ENCODE data around the gene RER1.

The RER1 gene

GRCh38 chr1:2353551-2354438 lies 37.8 kb upstream of the RER1 start:
- Histone ChIP-seq H3K36me3 (ENCODE audit: control insufficient read depth in 1 of 2, insufficient read depth in 2 of 2, low read length in 2 of 2) (no peaks in the 10 kb centered on the region), H4K12ac (ENCODE audit: low read depth, low read length) (no peak overlapping the region), H3K9ac (ENCODE audit: low read length) (no peak overlapping the region), H3K14ac (ENCODE audit: low read length) (no peak overlapping the region), H3K18ac (ENCODE audit: low read length) (no peak overlapping the region), H2BK5ac (ENCODE audit: low read depth, low read length, poor library complexity) (no peak overlapping the region), H3K27ac (ENCODE audit: low read depth, low read length) (no peak overlapping the region), H2BK120ac (ENCODE audit: insufficient read depth, low read length, poor library complexity) (no peak overlapping the region), H3K4me3 (ENCODE audit: low read depth, low read length) (no peak overlapping the region), H3K23ac (ENCODE audit: low read length) (no peak overlapping the region), H3K9me3 (ENCODE audit: insufficient read depth, low read depth, low read length) (no peaks in the 10 kb centered on the region), H3K4ac (ENCODE audit: low read depth, low read length) (no peak overlapping the region), H2AFZ (ENCODE audit: insufficient read depth, low read length, poor library complexity) (no peak overlapping the region), H4K91ac (ENCODE audit: low read depth, low read length) (no peak overlapping the region), H2BK12ac (ENCODE audit: low read length) (no peak overlapping the region), H3K27me3 (ENCODE audit: insufficient read depth, low read length) (no peaks in the 10 kb centered on the region), H2AK5ac (ENCODE audit: low read length) (no peak overlapping the region), H4K8ac (ENCODE audit: low read depth, low read length) (no peak overlapping the region), H3K4me2 (ENCODE audit: low read length) (no peak overlapping the region), H3K79me1 (ENCODE audit: low read length) (no peaks in the 10 kb centered on the region), H3K4me1 (ENCODE audit: control insufficient read depth in 1 of 2, insufficient read depth in 2 of 2, low read length in 2 of 2) (no peaks in the 10 kb centered on the region), H3K79me2 (ENCODE audit: control insufficient read depth, insufficient read depth, low read length, poor library complexity) (no peaks in the 10 kb centered on the region)
- no CpG with 5 or more reads among the region's 28 CpGs for WGBS (ENCODE audit: extremely low coverage, insufficient coverage, insufficient read length)
- no peak for DNase-seq

- Histone ChIP-seq H3K9ac (ENCODE audit: low read length) (no peak overlapping the region), H3K23ac (ENCODE audit: low read length) (no peak overlapping the region), H3K9me3 (ENCODE audit: insufficient read depth, low read depth, low read length) (peaks cover 4% of the 10 kb centered on the region), H4K12ac (ENCODE audit: low read depth, low read length) (no peak overlapping the region), H4K8ac (ENCODE audit: low read depth, low read length) (no peak overlapping the region), H3K27ac (ENCODE audit: low read depth, low read length) (no peak overlapping the region), H3K4me2 (ENCODE audit: low read length) (no peak overlapping the region), H3K4ac (ENCODE audit: low read depth, low read length) (no peak overlapping the region), H3K79me1 (ENCODE audit: low read length) (no peaks in the 10 kb centered on the region), H3K27me3 (ENCODE audit: insufficient read depth, low read length) (no peaks in the 10 kb centered on the region), H3K36me3 (ENCODE audit: control insufficient read depth in 1 of 2, insufficient read depth in 2 of 2, low read length in 2 of 2) (no peaks in the 10 kb centered on the region), H3K4me3 (ENCODE audit: low read depth, low read length) (no peak overlapping the region), H2AFZ (ENCODE audit: insufficient read depth, low read length, poor library complexity) (no peak overlapping the region), H2AK5ac (ENCODE audit: low read length) (no peak overlapping the region), H3K14ac (ENCODE audit: low read length) (no peak overlapping the region), H2BK5ac (ENCODE audit: low read depth, low read length, poor library complexity) (no peak overlapping the region), H3K18ac (ENCODE audit: low read length) (no peak overlapping the region), H3K79me2 (ENCODE audit: control insufficient read depth, insufficient read depth, low read length, poor library complexity) (no peaks in the 10 kb centered on the region), H4K91ac (ENCODE audit: low read depth, low read length) (no peak overlapping the region), H3K4me1 (ENCODE audit: control insufficient read depth in 1 of 2, insufficient read depth in 2 of 2, low read length in 2 of 2) (no peaks in the 10 kb centered on the region), H2BK120ac (ENCODE audit: insufficient read depth, low read length, poor library complexity) (no peak overlapping the region), H2BK12ac (ENCODE audit: low read length) (no peak overlapping the region)
- WGBS (ENCODE audit: extremely low coverage, insufficient coverage, insufficient read length): no CpG with 5 or more reads among the region's 38 CpGs
- DNase-seq: peak in 1 of 2 donors; percentile 9
Observed at GRCh38 chr1:2354511-2355372, 36.9 kb upstream of the RER1 start.

- WGBS (ENCODE audit: extremely low coverage, insufficient coverage, insufficient read length): no CpG with 5 or more reads among the region's 28 CpGs
- Histone ChIP-seq H3K14ac (ENCODE audit: low read length) (no peak overlapping the region), H2BK12ac (ENCODE audit: low read length) (no peak overlapping the region), H3K9ac (ENCODE audit: low read length) (no peak overlapping the region), H3K4me2 (ENCODE audit: low read length) (no peak overlapping the region), H4K12ac (ENCODE audit: low read depth, low read length) (no peak overlapping the region), H3K27me3 (ENCODE audit: insufficient read depth, low read length) (no peaks in the 10 kb centered on the region), H2AK5ac (ENCODE audit: low read length) (no peak overlapping the region), H3K79me2 (ENCODE audit: control insufficient read depth, insufficient read depth, low read length, poor library complexity) (no peaks in the 10 kb centered on the region), H3K23ac (ENCODE audit: low read length) (no peak overlapping the region), H4K91ac (ENCODE audit: low read depth, low read length) (no peak overlapping the region), H3K36me3 (ENCODE audit: control insufficient read depth in 1 of 2, insufficient read depth in 2 of 2, low read length in 2 of 2) (no peaks in the 10 kb centered on the region), H3K79me1 (ENCODE audit: low read length) (no peaks in the 10 kb centered on the region), H2BK120ac (ENCODE audit: insufficient read depth, low read length, poor library complexity) (no peak overlapping the region), H3K4ac (ENCODE audit: low read depth, low read length) (no peak overlapping the region), H2AFZ (ENCODE audit: insufficient read depth, low read length, poor library complexity) (no peak overlapping the region), H3K4me3 (ENCODE audit: low read depth, low read length) (no peak overlapping the region), H4K8ac (ENCODE audit: low read depth, low read length) (no peak overlapping the region), H2BK5ac (ENCODE audit: low read depth, low read length, poor library complexity) (no peak overlapping the region), H3K9me3 (ENCODE audit: insufficient read depth, low read depth, low read length) (peaks cover 4% of the 10 kb centered on the region), H3K27ac (ENCODE audit: low read depth, low read length) (no peak overlapping the region), H3K4me1 (ENCODE audit: control insufficient read depth in 1 of 2, insufficient read depth in 2 of 2, low read length in 2 of 2) (no peaks in the 10 kb centered on the region), H3K18ac (ENCODE audit: low read length) (no peak overlapping the region)
- DNase-seq: peak in 1 of 2 donors; percentile 25
Observed at GRCh38 chr1:2355373-2356261, 36.0 kb upstream of the RER1 start.

- Histone ChIP-seq H3K27ac (ENCODE audit: low read depth, low read length) (no peak overlapping the region), H3K4ac (ENCODE audit: low read depth, low read length) (no peak overlapping the region), H3K79me1 (ENCODE audit: low read length) (no peaks in the 10 kb centered on the region), H3K4me3 (ENCODE audit: low read depth, low read length) (no peak overlapping the region), H2AFZ (ENCODE audit: insufficient read depth, low read length, poor library complexity) (no peak overlapping the region), H3K27me3 (ENCODE audit: insufficient read depth, low read length) (no peaks in the 10 kb centered on the region), H2BK120ac (ENCODE audit: insufficient read depth, low read length, poor library complexity) (no peak overlapping the region), H4K91ac (ENCODE audit: low read depth, low read length) (no peak overlapping the region), H2BK12ac (ENCODE audit: low read length) (no peak overlapping the region), H3K36me3 (ENCODE audit: control insufficient read depth in 1 of 2, insufficient read depth in 2 of 2, low read length in 2 of 2) (no peaks in the 10 kb centered on the region), H2BK5ac (ENCODE audit: low read depth, low read length, poor library complexity) (no peak overlapping the region), H2AK5ac (ENCODE audit: low read length) (no peak overlapping the region), H3K9ac (ENCODE audit: low read length) (no peak overlapping the region), H3K4me2 (ENCODE audit: low read length) (no peak overlapping the region), H3K23ac (ENCODE audit: low read length) (no peak overlapping the region), H3K14ac (ENCODE audit: low read length) (no peak overlapping the region), H4K12ac (ENCODE audit: low read depth, low read length) (no peak overlapping the region), H3K18ac (ENCODE audit: low read length) (no peak overlapping the region), H3K79me2 (ENCODE audit: control insufficient read depth, insufficient read depth, low read length, poor library complexity) (no peaks in the 10 kb centered on the region), H3K9me3 (ENCODE audit: insufficient read depth, low read depth, low read length) (peaks cover 4% of the 10 kb centered on the region), H3K4me1 (ENCODE audit: control insufficient read depth in 1 of 2, insufficient read depth in 2 of 2, low read length in 2 of 2) (no peaks in the 10 kb centered on the region), H4K8ac (ENCODE audit: low read depth, low read length) (no peak overlapping the region)
- WGBS (ENCODE audit: extremely low coverage, insufficient coverage, insufficient read length): no CpG with 5 or more reads among the region's 15 CpGs
- DNase-seq: no peak
Observed at GRCh38 chr1:2356401-2356800, 35.2 kb upstream of the RER1 start.
